ENCODE data around the gene MAST1.
"Not testable (repeated sequence)": the region's sequence is repeated elsewhere in the genome, so short reads cannot be mapped to it uniquely, and the experiment has no call there.

GRCh38 chr19:12890299-12890786 lies 52.0 kb downstream of the MAST1 start:
- TF ChIP-seq POLR2AphosphoS5 (IDR thresholded peaks at IDR 0.05; ENCODE audit: borderline replicate concordance, low read depth, low read length), result 0 out of 2 replicates have a peak, but pooled peaks have one; percentile 4
- TF ChIP-seq EZH2 (IDR thresholded peaks at IDR 0.05); FOXP2 (optimal IDR thresholded peaks at IDR 0.05; ENCODE audit: control extremely low read depth, extremely low read length, insufficient read depth): not testable (repeated sequence)
